Measurements from ENCODE around the gene DDX55. TPM values are rescaled to one million over a fixed set of nuclear protein-coding genes. Genes with fewer than 3 reads are reported as not detected.

DDX55 gene
- total and polyA plus RNA-seq, 2 experiments from 2014 or later, result 39.8 to 53.3 TPM

GRCh38 chr12:123572391-123572790 lies 29.5 kb upstream of the DDX55 start (continued):
- TF ChIP-seq CTCF (conservative IDR thresholded peaks at IDR 0.05; ENCODE audit: low read depth in 2 of 2), result no peak
- TF ChIP-seq ZNF331 (CRISPR knock-in tag; IDR thresholded peaks at IDR 0.05; ENCODE audit: low read depth), result no peak
- TF ChIP-seq STAT1 (IDR thresholded peaks at IDR 0.05; ENCODE audit: unreplicated experiment), result no peak
- TF ChIP-seq EZH2phosphoT487 (IDR thresholded peaks at IDR 0.05; ENCODE audit: unreplicated experiment), result no peak
- TF ChIP-seq NANOG (IDR thresholded peaks at IDR 0.05; ENCODE audit: borderline replicate concordance), result no peak

- Histone ChIP-seq H3F3A (replicated peaks; ENCODE audit: low read depth) (no peaks in the 10 kb centered on the region), H3K4me2 (no peak overlapping the region)
- H3K4me3 Mint-ChIP-seq, result no peak overlapping the region
Observed at GRCh38 chr12:123573870-123574269, 28.0 kb upstream of the DDX55 start.

GRCh38 chr12:123576611-123577010 lies 25.3 kb upstream of the DDX55 start:
- DNase-seq (ENCODE audit: low spot score) (no peak), ATAC-seq (no peak)
- Histone ChIP-seq H3F3A (replicated peaks; ENCODE audit: low read depth) (no peaks in the 10 kb centered on the region), H3K4me1 (ENCODE audit: insufficient read depth) (no peaks in the 10 kb centered on the region), H3K27ac (ENCODE audit: low read depth) (no peak overlapping the region), H3K9me2 (ENCODE audit: insufficient read depth) (no peaks in the 10 kb centered on the region), H3K4me3 (no peak overlapping the region), H3K36me3 (ENCODE audit: insufficient read depth) (no peaks in the 10 kb centered on the region), H2AFZ (no peak overlapping the region), H4K20me1 (replicated peaks; ENCODE audit: insufficient read depth) (no peaks in the 10 kb centered on the region), H3K79me2 (replicated peaks; ENCODE audit: insufficient read depth) (no peaks in the 10 kb centered on the region), H3K27me3 (ENCODE audit: insufficient read depth) (no peaks in the 10 kb centered on the region; the same call in 1 of the 2 replicates), H3K4me2 (no peak overlapping the region)
- Mint-ChIP-seq H3K27me3 (ENCODE audit: insufficient read depth, low read depth, poor library complexity) (peaks cover 2% of the 10 kb centered on the region), H3K27ac (no peak overlapping the region), H3K9me3 (peaks cover 4% of the 10 kb centered on the region; the same call in 1 of the 3 replicates), H3K36me3 (ENCODE audit: low read depth) (peaks cover 7% of the 10 kb centered on the region; the same call in 2 of the 3 replicates), H3K4me3 (no peak overlapping the region), H3K4me1 (no peaks in the 10 kb centered on the region)
- no peak for TF ChIP-seq STAT1 (IDR thresholded peaks at IDR 0.05; ENCODE audit: unreplicated experiment)
- no peak for TF ChIP-seq NANOG (IDR thresholded peaks at IDR 0.05; ENCODE audit: borderline replicate concordance)
- no peak for TF ChIP-seq ZNF331 (CRISPR knock-in tag; IDR thresholded peaks at IDR 0.05; ENCODE audit: low read depth)
- no peak for TF ChIP-seq ZNF114 (CRISPR knock-in tag; IDR thresholded peaks at IDR 0.05)
- TF ChIP-seq POLR2AphosphoS5 (IDR thresholded peaks at IDR 0.05; ENCODE audit: low read depth), result no peak
- TF ChIP-seq ZNF462 (CRISPR knock-in tag; IDR thresholded peaks at IDR 0.05), result no peak
- TF ChIP-seq ETS1 (IDR thresholded peaks at IDR 0.05), result no peak

More at GRCh38 chr12:123573870-123574269, 28.0 kb upstream of the DDX55 start:
- no peak overlapping the region for H3K4me3 ChIP-seq
- no peaks in the 10 kb centered on the region for H3K9me2 ChIP-seq (ENCODE audit: insufficient read depth)
- no peaks in the 10 kb centered on the region for H3K79me2 ChIP-seq (replicated peaks; ENCODE audit: insufficient read depth)
- ATAC-seq (no peak), DNase-seq (ENCODE audit: low spot score) (no peak)
- H2AFZ ChIP-seq, result no peak overlapping the region
- TF ChIP-seq ZNF114 (CRISPR knock-in tag; IDR thresholded peaks at IDR 0.05) (no peak), EZH2 (IDR thresholded peaks at IDR 0.05; ENCODE audit: low read depth, unreplicated experiment) (no peak)
- no peaks in the 10 kb centered on the region; the same call in 1 of the 2 replicates for H3K27me3 ChIP-seq (ENCODE audit: insufficient read depth)
- H3K27ac ChIP-seq (ENCODE audit: low read depth), result no peak overlapping the region
- Mint-ChIP-seq H3K27me3 (ENCODE audit: insufficient read depth, low read depth, poor library complexity) (peaks cover 6% of the 10 kb centered on the region), H3K9me3 (peaks cover 4% of the 10 kb centered on the region; the same call in 1 of the 3 replicates), H3K4me1 (peaks cover 10% of the 10 kb centered on the region), H3K36me3 (ENCODE audit: low read depth) (peaks cover 7% of the 10 kb centered on the region; the same call in 2 of the 3 replicates), H3K27ac (no peak overlapping the region)
- no peaks in the 10 kb centered on the region for H3K36me3 ChIP-seq (ENCODE audit: insufficient read depth)
- H3K4me1 ChIP-seq (ENCODE audit: insufficient read depth), result no peaks in the 10 kb centered on the region
- no peaks in the 10 kb centered on the region for H4K20me1 ChIP-seq (replicated peaks; ENCODE audit: insufficient read depth)

Data from GM23338 (cell line).